Hepatocyte (in vitro differentiated cells): Measurements from ENCODE around the gene SMC2. TPM values are rescaled to one million over a fixed set of nuclear protein-coding genes. Genes with fewer than 3 reads are reported as not detected.

Experiments used
- DNase-seq: peaks from one replicate; pipeline ENCODE4 v3.0.0-alpha.2; 2016; ENCODE audit warnings: low spot score
- H2AFZ ChIP-seq: fragments of 200-600 bp; sonication (generic); 2 replicates; pipeline ENCODE4 v1.6.0; 2016; ENCODE audit warnings: antibody characterized with exemption, mild to moderate bottlenecking
- H3K27ac ChIP-seq: fragments of 200-600 bp; sonication (generic); 2 replicates; pipeline ENCODE4 v1.5.1; 2016; ENCODE audit warnings: mild to moderate bottlenecking
- H3K27me3 ChIP-seq: fragments of 200-600 bp; sonication (generic); 2 replicates; pipeline ENCODE4 v1.6.1; 2016
- H3K36me3 ChIP-seq: fragments of 200-600 bp; sonication (generic); replicated peaks from 2 replicates; pipeline ENCODE4 v1.5.1; 2016; ENCODE audit warnings: low read depth; ENCODE audit not compliant: insufficient read depth
- H3K4me1 ChIP-seq: fragments of 200-600 bp; sonication (generic); 2 replicates; pipeline ENCODE4 v1.5.1; 2016; ENCODE audit warnings: mild to moderate bottlenecking, moderate library complexity; ENCODE audit not compliant: insufficient read depth
- H3K4me2 ChIP-seq: fragments of 200-600 bp; sonication (generic); 2 replicates; pipeline ENCODE4 v1.6.0; 2016
- H3K4me3 ChIP-seq: fragments of 200-600 bp; sonication (generic); 2 replicates; pipeline ENCODE4 v1.5.1; 2016; ENCODE audit warnings: mild to moderate bottlenecking
- H3K79me2 ChIP-seq: fragments of 200-600 bp; sonication (generic); 2 replicates; pipeline ENCODE4 v1.6.0; 2017; ENCODE audit warnings: mild to moderate bottlenecking
- H3K9me2 ChIP-seq: fragments of 200-600 bp; sonication (generic); replicated peaks from 2 replicates; pipeline ENCODE4 v1.6.0; 2017; ENCODE audit warnings: mild to moderate bottlenecking; ENCODE audit not compliant: insufficient read depth
- H3K9me3 ChIP-seq: fragments of 200-600 bp; sonication (generic); 2 replicates; pipeline ENCODE4 v1.5.1; 2016; ENCODE audit warnings: low read depth, mild to moderate bottlenecking
- H4K20me1 ChIP-seq: fragments of 200-600 bp; sonication (generic); 2 replicates; pipeline ENCODE4 v1.6.0; 2016; ENCODE audit warnings: mild to moderate bottlenecking; ENCODE audit not compliant: insufficient read depth, poor library complexity, severe bottlenecking
- EZH2 ChIP-seq: fragments of 200-600 bp; sonication (generic); IDR thresholded peaks from 2 replicates; pipeline ENCODE4 v1.6.1; 2016; ENCODE audit warnings: antibody characterized with exemption, mild to moderate bottlenecking, borderline replicate concordance
- EZH2phosphoT487 ChIP-seq: fragments of 200-600 bp; sonication (generic); IDR thresholded peaks from one replicate; pipeline ENCODE4 v1.6.1; 2018; ENCODE audit warnings: antibody characterized with exemption, mild to moderate bottlenecking, low read depth, moderate library complexity; ENCODE audit not compliant: unreplicated experiment, severe bottlenecking
- WGBS: methylation state at CpG from one replicate; pipeline ENCODE4 v1.1.6; 2016; ENCODE audit warnings: low lambda C conversion rate; ENCODE audit errors: missing lambda C conversion rate; 5-methylcytosine and 5-hydroxymethylcytosine counted together
- polyA plus RNA-seq: library from polyadenylated mRNA; unstranded; fragments of >200 nt; fragmentation: Nextera tagmentation; extraction: Ambion mirVana; gene quantifications from 2 replicates; pipeline ENCODE4 v1.2.1, GENCODE V29; 2016
- total RNA-seq: library from RNA; depleted of rRNA; stranded (reverse); fragments of >200 nt; gene quantifications from 2 replicates; pipeline ENCODE4 v1.2.3, GENCODE V29; 2014
- TF ChIP-seq, protein P1 (sequence below): fragments of 200-600 bp; sonication (generic); IDR thresholded peaks from 2 replicates; pipeline ENCODE4 v1.5.1; 2016; ENCODE audit warnings: antibody characterized with exemption, mild to moderate bottlenecking; ENCODE audit not compliant: poor library complexity

SMC2 gene
- total and polyA plus RNA-seq, 2 experiments from 2014 or later, result 11.5 to 11.8 TPM

DNA sequence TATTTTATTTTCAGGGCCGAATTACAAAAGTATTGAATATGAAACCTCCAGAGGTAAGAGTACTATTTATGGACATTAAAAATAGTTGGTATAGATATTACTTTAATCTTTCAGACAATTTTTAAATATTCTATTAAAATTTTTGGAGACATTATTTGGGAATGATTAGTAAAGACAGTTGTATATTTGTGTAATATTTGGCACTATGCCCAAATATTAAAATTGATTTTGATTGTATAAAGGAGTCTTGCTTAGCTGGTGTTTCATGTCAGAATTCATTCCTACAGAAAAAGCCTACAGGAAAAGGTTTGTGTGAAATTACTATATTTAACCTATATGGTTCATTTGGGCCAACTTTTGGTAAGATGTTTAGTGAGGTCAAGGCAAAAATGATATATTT lies 5.5 kb downstream of the SMC2 start:
- H3K27me3 ChIP-seq, result no peaks in the 10 kb centered on the region
- H3K79me2 ChIP-seq, result peaks cover 7% of the 10 kb centered on the region
- no peak overlapping the region for H2AFZ ChIP-seq
- no peaks in the 10 kb centered on the region for H4K20me1 ChIP-seq
- no peak for DNase-seq
- H3K27ac ChIP-seq, result no peak overlapping the region
- H3K36me3 ChIP-seq, result no peaks in the 10 kb centered on the region
- no peaks in the 10 kb centered on the region for H3K9me3 ChIP-seq
- TF ChIP-seq, protein P1, sequence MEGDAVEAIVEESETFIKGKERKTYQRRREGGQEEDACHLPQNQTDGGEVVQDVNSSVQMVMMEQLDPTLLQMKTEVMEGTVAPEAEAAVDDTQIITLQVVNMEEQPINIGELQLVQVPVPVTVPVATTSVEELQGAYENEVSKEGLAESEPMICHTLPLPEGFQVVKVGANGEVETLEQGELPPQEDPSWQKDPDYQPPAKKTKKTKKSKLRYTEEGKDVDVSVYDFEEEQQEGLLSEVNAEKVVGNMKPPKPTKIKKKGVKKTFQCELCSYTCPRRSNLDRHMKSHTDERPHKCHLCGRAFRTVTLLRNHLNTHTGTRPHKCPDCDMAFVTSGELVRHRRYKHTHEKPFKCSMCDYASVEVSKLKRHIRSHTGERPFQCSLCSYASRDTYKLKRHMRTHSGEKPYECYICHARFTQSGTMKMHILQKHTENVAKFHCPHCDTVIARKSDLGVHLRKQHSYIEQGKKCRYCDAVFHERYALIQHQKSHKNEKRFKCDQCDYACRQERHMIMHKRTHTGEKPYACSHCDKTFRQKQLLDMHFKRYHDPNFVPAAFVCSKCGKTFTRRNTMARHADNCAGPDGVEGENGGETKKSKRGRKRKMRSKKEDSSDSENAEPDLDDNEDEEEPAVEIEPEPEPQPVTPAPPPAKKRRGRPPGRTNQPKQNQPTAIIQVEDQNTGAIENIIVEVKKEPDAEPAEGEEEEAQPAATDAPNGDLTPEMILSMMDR, result no peak
- TF ChIP-seq EZH2phosphoT487, result no peak
- TF ChIP-seq EZH2, result no peak
- no peak overlapping the region for H3K4me2 ChIP-seq
- H3K4me3 ChIP-seq, result no peak overlapping the region
- 89% methylated on average over 1 of the region's 1 CpG for WGBS
- no peaks in the 10 kb centered on the region for H3K4me1 ChIP-seq
- no peaks in the 10 kb centered on the region for H3K9me2 ChIP-seq

DNA sequence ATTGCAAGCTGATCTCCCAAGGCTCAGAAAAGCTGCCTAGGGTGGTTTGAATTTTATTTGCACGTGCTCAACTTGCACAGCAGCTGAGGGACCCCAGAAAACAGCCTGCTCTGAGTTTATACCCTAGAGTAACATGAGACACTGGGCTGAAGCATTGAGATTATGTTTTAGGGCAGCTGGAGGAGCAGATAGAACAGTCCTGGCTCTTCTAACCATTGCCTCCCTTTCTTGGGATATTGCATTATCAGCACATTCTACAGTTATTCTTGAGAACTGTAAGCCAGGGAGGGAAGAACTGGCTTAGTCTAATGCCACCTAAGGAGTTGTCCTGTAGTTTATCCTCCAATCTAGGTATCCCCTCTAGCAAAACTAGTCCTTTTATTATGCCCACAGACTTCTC lies 10.3 kb downstream of the SMC2 start:
- WGBS, result 0% methylated on average over 1 of the region's 1 CpG
- no peak overlapping the region for H3K27ac ChIP-seq
- H3K36me3 ChIP-seq, result peaks cover 3% of the 10 kb centered on the region
- DNase-seq, result no peak
- TF ChIP-seq EZH2, result no peak
- TF ChIP-seq, protein P1, result no peak
- TF ChIP-seq EZH2phosphoT487, result no peak
- no peaks in the 10 kb centered on the region for H4K20me1 ChIP-seq
- no peaks in the 10 kb centered on the region for H3K9me3 ChIP-seq
- no peaks in the 10 kb centered on the region for H3K27me3 ChIP-seq
- H3K9me2 ChIP-seq, result no peaks in the 10 kb centered on the region
- no peak overlapping the region for H3K4me3 ChIP-seq
- H3K4me2 ChIP-seq, result no peak overlapping the region
- no peaks in the 10 kb centered on the region for H3K4me1 ChIP-seq
- no peaks in the 10 kb centered on the region for H3K79me2 ChIP-seq
- H2AFZ ChIP-seq, result no peak overlapping the region

DNA sequence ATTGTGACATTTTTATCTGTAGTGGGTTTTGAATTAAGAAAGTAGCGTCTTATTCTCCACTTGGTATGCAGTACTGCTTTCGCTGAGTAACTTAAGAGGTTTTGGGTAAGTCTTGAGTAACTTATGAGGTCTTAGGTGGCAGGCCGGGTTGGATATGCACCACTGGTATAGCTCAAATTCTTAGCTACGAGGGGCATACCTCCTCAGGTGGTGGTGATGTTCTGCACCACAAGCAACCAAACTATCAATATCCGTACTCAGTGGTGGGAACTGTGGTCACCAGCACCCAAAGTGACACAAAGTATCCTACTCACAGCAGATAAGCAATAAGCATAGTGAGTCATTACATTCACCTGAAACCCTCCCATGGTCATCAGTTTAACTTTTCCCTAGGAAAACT lies 13.7 kb downstream of the SMC2 start:
- H3K27me3 ChIP-seq, result no peaks in the 10 kb centered on the region
- no peak overlapping the region for H2AFZ ChIP-seq
- peaks cover 3% of the 10 kb centered on the region for H3K36me3 ChIP-seq
- no peak for DNase-seq
- no peaks in the 10 kb centered on the region for H3K4me1 ChIP-seq
- TF ChIP-seq, protein P1, result no peak
- no peak overlapping the region for H3K4me3 ChIP-seq
- H3K27ac ChIP-seq, result no peak overlapping the region
- no peaks in the 10 kb centered on the region for H3K79me2 ChIP-seq
- no peaks in the 10 kb centered on the region for H3K9me3 ChIP-seq
- WGBS, result 97% methylated on average over 5 of the region's 5 CpGs
- H3K4me2 ChIP-seq, result no peak overlapping the region
- no peaks in the 10 kb centered on the region for H4K20me1 ChIP-seq
- H3K9me2 ChIP-seq, result no peaks in the 10 kb centered on the region

DNA sequence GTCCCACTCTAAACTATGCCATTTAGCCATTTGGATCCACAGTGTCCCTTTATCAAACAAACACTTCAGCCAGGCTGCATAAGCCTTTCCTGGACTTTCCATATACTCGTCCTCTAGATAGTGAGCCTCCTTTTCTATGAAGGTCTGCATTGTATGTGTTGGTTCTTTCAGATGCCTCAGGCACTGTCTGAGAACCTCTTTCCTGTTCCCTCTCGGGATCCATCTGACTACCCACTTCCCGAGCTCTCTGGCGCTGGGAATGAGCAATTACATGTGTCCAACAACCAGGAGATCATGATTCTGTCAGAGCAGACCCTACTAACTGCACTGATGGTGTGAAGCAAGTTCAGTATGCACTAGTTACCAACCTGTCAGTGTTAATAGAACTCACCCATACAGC lies 14.2 kb downstream of the SMC2 start:
- H2AFZ ChIP-seq, result no peak overlapping the region
- H3K4me1 ChIP-seq, result no peaks in the 10 kb centered on the region
- H3K4me3 ChIP-seq, result no peak overlapping the region
- H3K4me2 ChIP-seq, result no peak overlapping the region
- no peak overlapping the region for H3K27ac ChIP-seq
- peaks cover 3% of the 10 kb centered on the region for H3K36me3 ChIP-seq
- H4K20me1 ChIP-seq, result no peaks in the 10 kb centered on the region
- no peak for TF ChIP-seq EZH2
- TF ChIP-seq, protein P1, result no peak
- no peak for TF ChIP-seq EZH2phosphoT487
- no peaks in the 10 kb centered on the region for H3K9me2 ChIP-seq
- H3K27me3 ChIP-seq, result no peaks in the 10 kb centered on the region
- H3K9me3 ChIP-seq, result no peaks in the 10 kb centered on the region
- 93% methylated on average over 4 of the region's 4 CpGs for WGBS
- no peaks in the 10 kb centered on the region for H3K79me2 ChIP-seq
- no peak for DNase-seq
